Right renal pelvis (tissue), 4 donors: Measurements from ENCODE around the gene MGAM2. TPM values are rescaled to one million over a fixed set of nuclear protein-coding genes. Genes with fewer than 3 reads are reported as not detected.

Experiments
- DNase-seq, 4 donors: peaks; one replicate each; pipeline ENCODE4 v3.0.0-alpha.2; 2013; ENCODE audit warnings: low read depth in 4 of 4, low spot score in 3 of 4, missing footprints in 1 of 4
- polyA plus RNA-seq, 4 donors: library from polyadenylated mRNA; unstranded; fragments of 120-200 nt; gene quantifications; one replicate each; pipeline ENCODE4 v1.2.1, GENCODE V29; 2013; ENCODE audit not compliant: insufficient read length in 4 of 4

The MGAM2 gene
- polyA plus RNA-seq, 4 donors, result 0.51 to 0.83 (median 0.58) TPM

- DNase-seq, result no peak
Observed at GRCh38 chr7:142250705-142251104, 139.2 kb downstream of the MGAM2 start.

- DNase-seq, result no peak
Observed at GRCh38 chr7:142257958-142258357, 146.4 kb downstream of the MGAM2 start, which contains the start of gene PRSS58. Gene PRSS58 (minus strand): TSS chr7:142258058. CDS start chr7:142257707, 351 bp downstream.

- DNase-seq, result no peak
Observed at GRCh38 chr7:142263598-142264380, 152.3 kb downstream of the MGAM2 start.

Other genes with a start within 250 kb of the MGAM2 start
- gene OR9A4, start 195.3 kb upstream of the MGAM2 start, polyA plus RNA-seq, result not detected
- gene CLEC5A, start 164.7 kb upstream of the MGAM2 start, polyA plus RNA-seq, result under 1 TPM; 0.20 to 0.55 (median 0.41) TPM
- gene TAS2R38, start 137.9 kb upstream of the MGAM2 start, polyA plus RNA-seq, result under 1 TPM in 2 of 4 donors, not detected in 2; 0.15 to 0.23 TPM
- gene MGAM, start 115.8 kb upstream of the MGAM2 start, polyA plus RNA-seq, result 10 to 100 TPM; 12.1 to 29.5 (median 16.8) TPM
- gene PRSS58, start 146.3 kb downstream of the MGAM2 start, polyA plus RNA-seq, result not detected